ENCODE measurements around the gene C11orf24.
A peak's percentile ranks its signal among the peaks of the same experiment; 100 is the strongest.
"Not testable (repeated sequence)": the region's sequence is repeated elsewhere in the genome, so short reads cannot be mapped to it uniquely, and the experiment has no call there.

Gene C11orf24

GRCh38 chr11:68271781-68272608, at the start of gene C11orf24:
TSS of gene C11orf24 (minus strand) at chr11:68271973. CDS start at chr11:68263767, 8,206 bp downstream.
- peak; percentile 90 to 96 for DNase-seq

- no peak for DNase-seq
Observed at GRCh38 chr11:68317147-68317785, 45.5 kb upstream of the C11orf24 start.

- DNase-seq = no peak
Observed at GRCh38 chr11:68315171-68315920, 43.6 kb upstream of the C11orf24 start.

- DNase-seq = no peak
Observed at GRCh38 chr11:68314203-68315170, 42.7 kb upstream of the C11orf24 start.

DNA sequence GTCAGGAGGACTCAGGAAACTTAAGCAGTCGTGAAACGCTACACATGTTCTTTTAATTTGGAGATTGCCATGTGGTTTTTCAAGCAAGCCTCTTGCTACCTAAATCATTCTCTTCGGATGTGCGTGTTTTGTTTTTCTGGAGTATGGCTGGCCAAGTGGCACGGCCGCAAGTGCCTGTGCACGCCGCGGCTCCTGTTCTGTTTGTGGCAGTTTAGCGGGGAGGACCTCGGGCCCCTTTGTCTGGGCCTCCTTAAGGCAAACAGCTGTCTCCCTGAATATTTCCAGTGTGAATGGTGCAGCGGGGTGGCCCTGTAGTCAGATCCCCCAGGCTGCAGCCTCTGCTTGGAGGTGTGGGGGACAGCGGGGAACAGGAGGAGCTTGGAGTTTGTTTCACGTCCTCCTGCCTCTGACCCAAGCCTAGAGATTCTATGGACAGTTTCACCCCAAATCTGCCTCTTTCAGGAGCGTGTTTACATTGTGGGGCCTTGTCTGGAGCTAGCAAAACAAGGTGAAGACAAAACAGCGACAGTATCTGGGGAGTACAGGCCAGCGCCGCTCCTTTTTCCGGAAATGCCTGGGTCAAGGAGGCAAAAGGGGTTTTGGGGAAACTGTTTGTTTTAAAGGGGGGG, 41.9 kb upstream of the C11orf24 start:
- no peak for DNase-seq

GRCh38 chr11:68312780-68313573, 41.2 kb upstream of the C11orf24 start:
- peak in 1 of 2 experiments; percentile 34 for DNase-seq

- peak in 1 of 2 experiments; percentile 31 for DNase-seq
Observed at GRCh38 chr11:68312117-68312779, 40.5 kb upstream of the C11orf24 start, which contains the start of gene LRP5. TSS of gene LRP5 (plus strand) at chr11:68312591. CDS start at chr11:68312715, 124 bp downstream.

DNA sequence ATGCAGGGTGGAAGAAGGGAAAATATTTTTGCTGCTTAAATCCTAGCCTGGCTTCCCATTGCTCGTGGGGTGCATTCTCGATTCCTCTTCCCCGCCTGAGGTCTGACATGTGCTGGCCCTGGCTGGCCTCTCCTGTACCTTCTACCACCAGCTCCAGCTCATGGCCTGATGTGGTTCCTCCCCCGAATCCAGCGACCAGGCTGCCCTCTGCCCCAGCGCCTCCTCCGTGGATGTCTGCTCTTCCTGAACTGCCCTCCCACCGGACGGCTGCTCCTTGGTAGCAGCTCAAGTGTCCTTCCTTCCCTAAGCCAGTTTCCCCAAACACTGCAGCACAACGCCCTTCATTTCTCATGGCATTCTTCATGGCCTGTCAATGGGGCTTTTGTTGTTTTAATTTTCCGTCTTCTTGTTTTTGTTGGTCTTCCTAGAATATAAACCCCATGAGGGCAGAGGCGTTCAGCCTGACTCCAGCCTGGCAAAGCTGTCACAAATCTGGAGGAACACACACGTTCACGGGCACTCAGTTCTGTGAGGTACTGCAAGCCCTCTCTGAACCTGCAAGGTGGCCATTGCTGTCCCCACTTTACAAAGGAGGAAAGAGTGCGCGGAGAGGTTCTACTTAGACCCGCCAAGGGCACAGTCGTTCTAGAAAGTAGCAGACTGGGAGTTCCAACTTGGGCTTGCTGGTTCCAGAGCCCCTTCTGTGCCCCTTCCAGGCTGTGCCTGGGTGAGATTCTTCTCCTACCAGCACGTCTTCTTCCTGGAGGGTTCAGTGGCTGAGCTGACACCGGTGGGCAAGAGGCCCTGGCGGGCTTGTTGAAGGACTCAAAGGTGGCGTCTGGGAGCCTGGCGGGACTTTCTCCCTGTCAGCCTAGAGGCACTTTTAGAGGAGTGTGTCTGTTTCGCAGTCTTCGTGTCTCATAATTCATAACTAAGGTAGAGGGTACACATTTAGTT, 39.7 kb upstream of the C11orf24 start:
- no peak for DNase-seq

GRCh38 chr11:68309621-68310185, 37.9 kb upstream of the C11orf24 start:
- no peak for DNase-seq

DNA sequence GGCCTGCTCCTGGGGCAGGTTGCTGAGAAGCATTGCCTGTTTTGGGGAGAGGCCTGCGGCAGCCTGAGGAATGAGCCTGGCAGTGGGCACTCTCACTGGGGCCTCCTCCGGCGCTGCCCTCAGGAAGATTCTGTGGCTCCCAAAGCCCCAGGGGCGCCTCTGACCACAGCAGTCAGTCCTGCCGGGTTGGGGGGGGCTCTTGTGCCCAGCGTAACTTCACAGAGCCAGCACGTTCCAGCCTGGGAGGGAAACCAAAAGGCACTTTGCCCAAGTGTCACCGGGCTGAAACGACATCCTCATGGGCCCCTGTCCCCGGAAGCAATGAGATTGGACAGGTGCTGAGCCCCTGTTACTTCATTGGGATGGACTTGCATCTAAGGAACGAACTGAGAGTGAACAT, 36.3 kb upstream of the C11orf24 start:
- DNase-seq = no peak

DNA sequence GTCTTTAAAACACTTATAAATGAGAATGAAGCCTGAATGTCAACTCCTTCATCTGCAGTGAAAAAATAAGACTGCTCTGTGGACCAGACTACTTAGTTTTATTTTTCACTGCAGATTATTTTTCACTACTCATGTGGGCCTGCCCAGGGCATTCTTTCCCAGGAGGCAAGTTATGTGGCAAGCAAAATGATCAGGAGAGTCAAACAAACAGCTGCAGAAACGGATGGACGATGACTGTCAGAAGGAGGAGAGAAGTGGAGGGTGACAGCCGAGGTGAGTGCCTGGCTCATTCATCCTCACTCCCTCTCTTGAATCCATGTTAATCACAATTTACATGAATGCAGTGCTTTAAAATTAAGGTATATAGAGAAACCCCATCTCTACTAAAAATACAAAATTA, 34.9 kb upstream of the C11orf24 start:
- DNase-seq = no peak

- DNase-seq = no peak
Observed at GRCh38 chr11:68303982-68304780, 32.4 kb upstream of the C11orf24 start.

- no peak for DNase-seq
Observed at GRCh38 chr11:68303083-68303482, 31.3 kb upstream of the C11orf24 start.

- DNase-seq = no peak
Observed at GRCh38 chr11:68302670-68303069, 30.9 kb upstream of the C11orf24 start.

DNA sequence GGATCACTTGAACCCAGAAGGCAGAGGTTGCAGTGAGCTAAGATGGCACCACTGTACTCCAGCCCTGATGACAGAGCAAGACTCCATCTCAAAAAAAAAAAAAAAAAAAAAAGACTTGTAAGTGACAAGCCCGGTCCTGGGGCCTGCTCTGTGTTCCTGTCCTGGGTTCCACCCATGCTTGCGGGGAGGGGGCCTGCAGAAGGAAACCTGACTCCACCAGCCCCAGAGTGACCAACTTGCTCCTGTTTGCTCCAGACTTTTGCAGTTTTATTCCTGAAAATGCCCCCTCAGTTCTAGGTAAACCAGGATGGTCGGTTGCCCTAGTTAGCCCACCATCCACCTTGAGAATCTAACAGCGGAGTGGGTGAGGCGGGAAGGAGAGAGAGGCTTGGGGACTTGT, 30.5 kb upstream of the C11orf24 start:
- DNase-seq = no peak

GRCh38 chr11:68300076-68300830, 28.5 kb upstream of the C11orf24 start:
- DNase-seq = no peak

GRCh38 chr11:68299517-68299879, 27.7 kb upstream of the C11orf24 start:
- DNase-seq = not testable (repeated sequence)

Measured in stimulated activated CD4-positive, alpha-beta T cell treated with anti-CD3 and anti-CD28 coated beads, Interleukin-4, amount 100 ng/mL, for 4 hours (primary cell).